Measurements from ENCODE around the gene NR1H4. TPM values are rescaled to one million over a fixed set of nuclear protein-coding genes. Genes with fewer than 3 reads are reported as not detected.

The NR1H4 gene
- total and polyA plus RNA-seq, 2 experiments from 2014 or later: not detected

DNA sequence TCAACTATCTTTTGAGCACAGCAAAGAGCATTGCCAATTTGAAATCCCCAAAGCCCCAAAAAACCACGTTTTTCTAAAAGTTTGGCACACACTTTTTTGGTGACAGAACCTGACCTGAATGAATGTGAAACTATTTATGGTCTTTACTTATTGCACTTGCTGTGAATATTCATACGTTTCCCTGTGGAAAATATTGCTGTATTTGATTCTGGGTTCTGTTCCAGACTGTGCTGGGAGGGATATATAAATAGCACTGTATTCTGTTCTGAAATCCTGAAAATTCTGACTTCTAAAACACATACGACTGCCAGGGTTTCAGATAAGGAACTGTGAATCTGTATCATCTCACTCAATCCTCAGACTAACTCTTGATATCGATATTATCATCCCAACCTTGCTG, 35.1 kb downstream of the NR1H4 start (continued):
- TF ChIP-seq, protein P1, sequence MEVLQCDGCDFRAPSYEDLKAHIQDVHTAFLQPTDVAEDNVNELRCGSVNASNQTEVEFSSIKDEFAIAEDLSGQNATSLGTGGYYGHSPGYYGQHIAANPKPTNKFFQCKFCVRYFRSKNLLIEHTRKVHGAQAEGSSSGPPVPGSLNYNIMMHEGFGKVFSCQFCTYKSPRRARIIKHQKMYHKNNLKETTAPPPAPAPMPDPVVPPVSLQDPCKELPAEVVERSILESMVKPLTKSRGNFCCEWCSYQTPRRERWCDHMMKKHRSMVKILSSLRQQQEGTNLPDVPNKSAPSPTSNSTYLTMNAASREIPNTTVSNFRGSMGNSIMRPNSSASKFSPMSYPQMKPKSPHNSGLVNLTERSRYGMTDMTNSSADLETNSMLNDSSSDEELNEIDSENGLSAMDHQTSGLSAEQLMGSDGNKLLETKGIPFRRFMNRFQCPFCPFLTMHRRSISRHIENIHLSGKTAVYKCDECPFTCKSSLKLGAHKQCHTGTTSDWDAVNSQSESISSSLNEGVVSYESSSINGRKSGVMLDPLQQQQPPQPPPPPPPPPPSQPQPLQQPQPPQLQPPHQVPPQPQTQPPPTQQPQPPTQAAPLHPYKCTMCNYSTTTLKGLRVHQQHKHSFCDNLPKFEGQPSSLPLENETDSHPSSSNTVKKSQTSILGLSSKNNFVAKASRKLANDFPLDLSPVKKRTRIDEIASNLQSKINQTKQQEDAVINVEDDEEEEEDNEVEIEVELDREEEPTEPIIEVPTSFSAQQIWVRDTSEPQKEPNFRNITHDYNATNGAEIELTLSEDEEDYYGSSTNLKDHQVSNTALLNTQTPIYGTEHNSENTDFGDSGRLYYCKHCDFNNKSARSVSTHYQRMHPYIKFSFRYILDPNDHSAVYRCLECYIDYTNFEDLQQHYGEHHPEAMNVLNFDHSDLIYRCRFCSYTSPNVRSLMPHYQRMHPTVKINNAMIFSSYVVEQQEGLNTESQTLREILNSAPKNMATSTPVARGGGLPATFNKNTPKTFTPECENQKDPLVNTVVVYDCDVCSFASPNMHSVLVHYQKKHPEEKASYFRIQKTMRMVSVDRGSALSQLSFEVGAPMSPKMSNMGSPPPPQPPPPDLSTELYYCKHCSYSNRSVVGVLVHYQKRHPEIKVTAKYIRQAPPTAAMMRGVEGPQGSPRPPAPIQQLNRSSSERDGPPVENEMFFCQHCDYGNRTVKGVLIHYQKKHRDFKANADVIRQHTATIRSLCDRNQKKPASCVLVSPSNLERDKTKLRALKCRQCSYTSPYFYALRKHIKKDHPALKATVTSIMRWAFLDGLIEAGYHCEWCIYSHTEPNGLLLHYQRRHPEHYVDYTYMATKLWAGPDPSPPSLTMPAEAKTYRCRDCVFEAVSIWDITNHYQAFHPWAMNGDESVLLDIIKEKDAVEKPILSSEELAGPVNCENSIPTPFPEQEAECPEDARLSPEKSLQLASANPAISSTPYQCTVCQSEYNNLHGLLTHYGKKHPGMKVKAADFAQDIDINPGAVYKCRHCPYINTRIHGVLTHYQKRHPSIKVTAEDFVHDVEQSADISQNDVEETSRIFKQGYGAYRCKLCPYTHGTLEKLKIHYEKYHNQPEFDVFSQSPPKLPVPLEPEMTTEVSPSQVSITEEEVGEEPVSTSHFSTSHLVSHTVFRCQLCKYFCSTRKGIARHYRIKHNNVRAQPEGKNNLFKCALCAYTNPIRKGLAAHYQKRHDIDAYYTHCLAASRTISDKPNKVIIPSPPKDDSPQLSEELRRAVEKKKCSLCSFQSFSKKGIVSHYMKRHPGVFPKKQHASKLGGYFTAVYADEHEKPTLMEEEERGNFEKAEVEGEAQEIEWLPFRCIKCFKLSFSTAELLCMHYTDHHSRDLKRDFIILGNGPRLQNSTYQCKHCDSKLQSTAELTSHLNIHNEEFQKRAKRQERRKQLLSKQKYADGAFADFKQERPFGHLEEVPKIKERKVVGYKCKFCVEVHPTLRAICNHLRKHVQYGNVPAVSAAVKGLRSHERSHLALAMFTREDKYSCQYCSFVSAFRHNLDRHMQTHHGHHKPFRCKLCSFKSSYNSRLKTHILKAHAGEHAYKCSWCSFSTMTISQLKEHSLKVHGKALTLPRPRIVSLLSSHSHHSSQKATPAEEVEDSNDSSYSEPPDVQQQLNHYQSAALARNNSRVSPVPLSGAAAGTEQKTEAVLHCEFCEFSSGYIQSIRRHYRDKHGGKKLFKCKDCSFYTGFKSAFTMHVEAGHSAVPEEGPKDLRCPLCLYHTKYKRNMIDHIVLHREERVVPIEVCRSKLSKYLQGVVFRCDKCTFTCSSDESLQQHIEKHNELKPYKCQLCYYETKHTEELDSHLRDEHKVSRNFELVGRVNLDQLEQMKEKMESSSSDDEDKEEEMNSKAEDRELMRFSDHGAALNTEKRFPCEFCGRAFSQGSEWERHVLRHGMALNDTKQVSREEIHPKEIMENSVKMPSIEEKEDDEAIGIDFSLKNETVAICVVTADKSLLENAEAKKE (CRISPR knock-in tag; IDR thresholded peaks at IDR 0.05): no peak
- TF ChIP-seq ZNF114 (CRISPR knock-in tag; IDR thresholded peaks at IDR 0.05) (no peak), NANOG (IDR thresholded peaks at IDR 0.05; ENCODE audit: borderline replicate concordance) (no peak), STAT1 (IDR thresholded peaks at IDR 0.05; ENCODE audit: unreplicated experiment) (no peak), EZH2phosphoT487 (IDR thresholded peaks at IDR 0.05; ENCODE audit: unreplicated experiment) (no peak), POLR2AphosphoS5 (IDR thresholded peaks at IDR 0.05; ENCODE audit: low read depth) (no peak), JUNB (IDR thresholded peaks at IDR 0.05; ENCODE audit: unreplicated experiment) (no peak)
- TF ChIP-seq, protein P2, sequence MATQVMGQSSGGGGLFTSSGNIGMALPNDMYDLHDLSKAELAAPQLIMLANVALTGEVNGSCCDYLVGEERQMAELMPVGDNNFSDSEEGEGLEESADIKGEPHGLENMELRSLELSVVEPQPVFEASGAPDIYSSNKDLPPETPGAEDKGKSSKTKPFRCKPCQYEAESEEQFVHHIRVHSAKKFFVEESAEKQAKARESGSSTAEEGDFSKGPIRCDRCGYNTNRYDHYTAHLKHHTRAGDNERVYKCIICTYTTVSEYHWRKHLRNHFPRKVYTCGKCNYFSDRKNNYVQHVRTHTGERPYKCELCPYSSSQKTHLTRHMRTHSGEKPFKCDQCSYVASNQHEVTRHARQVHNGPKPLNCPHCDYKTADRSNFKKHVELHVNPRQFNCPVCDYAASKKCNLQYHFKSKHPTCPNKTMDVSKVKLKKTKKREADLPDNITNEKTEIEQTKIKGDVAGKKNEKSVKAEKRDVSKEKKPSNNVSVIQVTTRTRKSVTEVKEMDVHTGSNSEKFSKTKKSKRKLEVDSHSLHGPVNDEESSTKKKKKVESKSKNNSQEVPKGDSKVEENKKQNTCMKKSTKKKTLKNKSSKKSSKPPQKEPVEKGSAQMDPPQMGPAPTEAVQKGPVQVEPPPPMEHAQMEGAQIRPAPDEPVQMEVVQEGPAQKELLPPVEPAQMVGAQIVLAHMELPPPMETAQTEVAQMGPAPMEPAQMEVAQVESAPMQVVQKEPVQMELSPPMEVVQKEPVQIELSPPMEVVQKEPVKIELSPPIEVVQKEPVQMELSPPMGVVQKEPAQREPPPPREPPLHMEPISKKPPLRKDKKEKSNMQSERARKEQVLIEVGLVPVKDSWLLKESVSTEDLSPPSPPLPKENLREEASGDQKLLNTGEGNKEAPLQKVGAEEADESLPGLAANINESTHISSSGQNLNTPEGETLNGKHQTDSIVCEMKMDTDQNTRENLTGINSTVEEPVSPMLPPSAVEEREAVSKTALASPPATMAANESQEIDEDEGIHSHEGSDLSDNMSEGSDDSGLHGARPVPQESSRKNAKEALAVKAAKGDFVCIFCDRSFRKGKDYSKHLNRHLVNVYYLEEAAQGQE (IDR thresholded peaks at IDR 0.05; ENCODE audit: unreplicated experiment): no peak
- TF ChIP-seq, protein P3, sequence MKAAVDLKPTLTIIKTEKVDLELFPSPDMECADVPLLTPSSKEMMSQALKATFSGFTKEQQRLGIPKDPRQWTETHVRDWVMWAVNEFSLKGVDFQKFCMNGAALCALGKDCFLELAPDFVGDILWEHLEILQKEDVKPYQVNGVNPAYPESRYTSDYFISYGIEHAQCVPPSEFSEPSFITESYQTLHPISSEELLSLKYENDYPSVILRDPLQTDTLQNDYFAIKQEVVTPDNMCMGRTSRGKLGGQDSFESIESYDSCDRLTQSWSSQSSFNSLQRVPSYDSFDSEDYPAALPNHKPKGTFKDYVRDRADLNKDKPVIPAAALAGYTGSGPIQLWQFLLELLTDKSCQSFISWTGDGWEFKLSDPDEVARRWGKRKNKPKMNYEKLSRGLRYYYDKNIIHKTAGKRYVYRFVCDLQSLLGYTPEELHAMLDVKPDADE (IDR thresholded peaks at IDR 0.05): no peak
